Endothelial cell of umbilical vein (primary cell): Measurements from ENCODE around the gene CMTM8. TPM values are rescaled to one million over a fixed set of nuclear protein-coding genes. Genes with fewer than 3 reads are reported as not detected.

Source experiments
- Bru-seq: library from RNA; stranded (reverse); fragments of 400-500 nt; gene quantifications from one replicate; lab custom pipeline; 2021; lab: Mats Ljungman, UMichigan
- BruChase-seq, 2 experiments: library from RNA; stranded (reverse); fragments of 400-500 nt; gene quantifications; one replicate each; lab custom pipeline; 2021; lab: Mats Ljungman, UMichigan
- BruUV-seq: library from RNA; stranded (reverse); fragments of 400-500 nt; replicated peaks from 2 replicates; lab custom pipeline; 2021; lab: Mats Ljungman, UMichigan
- CTCF ChIA-PET: fragments of 300-600, 350-600 bp; sonication (Branson Sonifier 250); formaldehyde crosslinking; loops from one replicate; lab custom pipeline; 2021; ENCODE audit warnings: antibody characterized with exemption, inconsistent platforms; lab: Charles Lee
- POLR2A ChIA-PET: fragments of 300-600, 350-600 bp; sonication (Branson Sonifier 250); formaldehyde crosslinking; loops from one replicate; lab custom pipeline; 2021; ENCODE audit warnings: antibody characterized with exemption, inconsistent platforms; lab: Charles Lee
- DNase-seq: peaks from one replicate; pipeline ENCODE4 v3.0.0-alpha.2; 2011; ENCODE audit warnings: low read depth, low spot score
- FAIRE-seq: peaks from 2 replicates; lab custom pipeline; 2011; peaks lifted over from hg19 to GRCh38; lab: Jason Lieb, UNC
- H2AFZ ChIP-seq: 2 replicates; pipeline ENCODE4 v1.6.0; 2012; ENCODE audit warnings: low read depth, low read length, control low read depth, inconsistent platforms
- H3K27ac ChIP-seq: 2 replicates; pipeline ENCODE4 v1.5.1; 2011; ENCODE audit warnings: low read depth, mild to moderate bottlenecking, control low read depth, low read length, moderate library complexity; ENCODE audit not compliant: insufficient read depth
- H3K27me3 ChIP-seq, 2 experiments: 2 replicates each; pipeline versions ENCODE4 v1.6.0 to v1.6.1; 2011; ENCODE audit warnings: low read length in 2 of 2, mixed read lengths in 1 of 2; ENCODE audit not compliant: control insufficient read depth in 2 of 2, insufficient read depth in 2 of 2
- H3K36me3 ChIP-seq, 2 experiments: 2 replicates in 1 of 2; 3 replicates in 1 of 2; pipeline ENCODE4 v1.5.1; 2011; ENCODE audit warnings: low read length in 2 of 2, mild to moderate bottlenecking in 1 of 2, moderate library complexity in 1 of 2; ENCODE audit not compliant: control insufficient read depth in 2 of 2, insufficient read depth in 2 of 2; ENCODE audit errors: extremely low read depth in 1 of 2
- H3K4me1 ChIP-seq: 3 replicates; pipeline ENCODE4 v1.5.1; 2011; ENCODE audit warnings: mild to moderate bottlenecking, low read length; ENCODE audit not compliant: control insufficient read depth, insufficient read depth; ENCODE audit errors: extremely low read depth
- H3K4me2 ChIP-seq: 2 replicates; pipeline ENCODE4 v1.6.1; 2011; ENCODE audit warnings: low read length, control low read depth, mixed read lengths; ENCODE audit not compliant: insufficient read depth
- H3K4me3 ChIP-seq, 3 experiments: fragments of 200-600 bp in 1 of 3; sonication (generic), shearing (Covaris generic) in 1 of 3; replicated peaks in 1 of 3; 2 replicates each; pipeline ENCODE4 v1.5.1; 2011 to 2016; ENCODE audit warnings: control low read depth in 3 of 3, low read length in 3 of 3, mild to moderate bottlenecking in 2 of 3, inconsistent platforms in 1 of 3, low read depth in 1 of 3, moderate library complexity in 1 of 3; ENCODE audit not compliant: insufficient read depth in 1 of 3
- H3K79me2 ChIP-seq: 2 replicates; pipeline ENCODE4 v1.6.0; 2012; ENCODE audit warnings: low read length, inconsistent platforms; ENCODE audit not compliant: control insufficient read depth, insufficient read depth
- H3K9ac ChIP-seq: replicated peaks from 2 replicates; pipeline ENCODE3; 2011; ENCODE audit warnings: low read length, control low read depth; ENCODE audit not compliant: insufficient read depth; ENCODE audit errors: extremely low read depth
- H3K9me1 ChIP-seq: replicated peaks from 3 replicates; pipeline ENCODE4 v1.6.0; 2011; ENCODE audit warnings: mild to moderate bottlenecking, low read length; ENCODE audit not compliant: control insufficient read depth, insufficient read depth; ENCODE audit errors: extremely low read depth
- H3K9me3 ChIP-seq: replicated peaks from 2 replicates; pipeline ENCODE4 v1.5.1; 2012; ENCODE audit warnings: low read length, inconsistent platforms; ENCODE audit not compliant: control insufficient read depth, insufficient read depth
- H4K20me1 ChIP-seq: replicated peaks from 2 replicates; pipeline ENCODE3; 2011; ENCODE audit warnings: mild to moderate bottlenecking, low read length; ENCODE audit not compliant: control insufficient read depth, insufficient read depth; ENCODE audit errors: extremely low read depth
- EZH2 ChIP-seq: IDR thresholded peaks from 2 replicates; pipeline ENCODE4 v1.6.1; 2012; ENCODE audit warnings: borderline replicate concordance, low read depth, mild to moderate bottlenecking, moderate library complexity, low read length, inconsistent platforms; ENCODE audit not compliant: severe bottlenecking
- FOS ChIP-seq: IDR thresholded peaks from 2 replicates; pipeline ENCODE4 v1.6.1; 2011; ENCODE audit warnings: mild to moderate bottlenecking, low read length, moderate library complexity, borderline replicate concordance; ENCODE audit not compliant: insufficient read depth
- GATA2 ChIP-seq: IDR thresholded peaks from 2 replicates; pipeline ENCODE4 v1.7.0; 2011; ENCODE audit warnings: low read depth, mild to moderate bottlenecking, moderate library complexity, mixed read lengths, low read length; ENCODE audit not compliant: insufficient read length, insufficient read depth
- JUN ChIP-seq: IDR thresholded peaks from 2 replicates; pipeline ENCODE4 v1.6.1; 2011; ENCODE audit warnings: borderline replicate concordance, low read depth; ENCODE audit not compliant: insufficient read length, insufficient read depth
- POLR2A ChIP-seq: IDR thresholded peaks from 2 replicates; pipeline ENCODE4 v1.6.1; 2012; ENCODE audit warnings: low read depth, mild to moderate bottlenecking, control low read depth, low read length
- POLR2AphosphoS5 ChIP-seq: IDR thresholded peaks from 2 replicates; pipeline ENCODE4 v1.6.1; 2012; ENCODE audit warnings: low read depth, mild to moderate bottlenecking, control low read depth, low read length, moderate library complexity; ENCODE audit not compliant: insufficient read depth
- dilution Hi-C: fragments of 300-500 bp; cut with MboI; formaldehyde crosslinking; loops from one replicate; pipeline ENCODE4 v1.15.0; 2019; ENCODE audit warnings: low sequenced_read_pairs; ENCODE audit not compliant: extremely low pct_ligation_motif_present
- intact Hi-C: fragments of 100-400 bp; cut with micrococcal nuclease; formaldehyde crosslinking; loops from one replicate; pipeline ENCODE4 v1.10.0; 2022
- long read RNA-seq: library from polyadenylated mRNA; stranded (forward); transcript quantifications from one replicate; pipeline ENCODE4 v2.0.0, GENCODE V29; 2021
- polyA minus RNA-seq, 3 experiments: library from RNA; depleted of rRNA, polyadenylated mRNA; stranded (reverse); fragments of >200 nt; gene quantifications; 1 replicate in 1 of 3; 2 replicates in 2 of 3; pipeline ENCODE4 v1.2.3, GENCODE V29; 2011
- polyA plus RNA-seq, 4 experiments: library from polyadenylated mRNA; depleted of rRNA in 3 of 4; stranded (reverse) in 3 of 4; unstranded in 1 of 4; fragments of >200 nt; gene quantifications; 2 replicates each; pipeline versions ENCODE4 v1.2.1 to v1.2.3, GENCODE V29; 2011 to 2012; ENCODE audit warnings: missing spikeins in 1 of 4
- total RNA-seq: library from RNA; stranded (reverse); gene quantifications from 2 replicates; pipeline ENCODE4 v1.2.3, GENCODE V29; 2021
- TF ChIP-seq, protein P1 (sequence below), 2 donors: IDR thresholded peaks; 1 replicate in 1 of 2; 2 replicates in 1 of 2; pipeline ENCODE4 v1.5.1; 2011; ENCODE audit warnings: low read length in 2 of 2, mild to moderate bottlenecking in 2 of 2, moderate library complexity in 2 of 2, control low read depth in 1 of 2, inconsistent platforms in 1 of 2, low read depth in 1 of 2; ENCODE audit not compliant: insufficient read depth in 1 of 2; ENCODE audit errors: extremely low read depth in 1 of 2

The CMTM8 gene, protein sequence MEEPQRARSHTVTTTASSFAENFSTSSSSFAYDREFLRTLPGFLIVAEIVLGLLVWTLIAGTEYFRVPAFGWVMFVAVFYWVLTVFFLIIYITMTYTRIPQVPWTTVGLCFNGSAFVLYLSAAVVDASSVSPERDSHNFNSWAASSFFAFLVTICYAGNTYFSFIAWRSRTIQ
- 7.3 and 8.1 TPM in 2 replicates for total RNA-seq
- 11.8 and 11.9 TPM in 2 replicates for polyA plus RNA-seq
- polyA plus RNA-seq (2011; cell fraction: cytosol; rRNA removed): 5.4 and 5.8 TPM in 2 replicates
- 4.3 and 4.5 TPM in 2 replicates for polyA plus RNA-seq (2011; cell fraction: nucleus; rRNA removed)
- 4.5 and 5.3 TPM in 2 replicates for polyA plus RNA-seq (2012)
- 4.0 and 4.8 TPM in 2 replicates for polyA minus RNA-seq
- polyA minus RNA-seq (2011; cell fraction: cytosol; rRNA and poly(A)+ RNA removed): not detected
- polyA minus RNA-seq (2011; cell fraction: nucleus; rRNA and poly(A)+ RNA removed): 2.4 and 2.5 TPM in 2 replicates
- Bru-seq, nascent RNA: percentile 63 among the genes with signal in this experiment
- percentile 67 among the genes with signal in this experiment for BruChase-seq, experiment 1, labeled RNA remaining after a 6-hour chase
- percentile 78 among the genes with signal in this experiment for BruChase-seq, experiment 2, labeled RNA remaining after a 2-hour chase
- long read RNA-seq, transcript CMTM8-201 (4 exons, 1,174 nt): major isoform, 14 of 23 reads
- long read RNA-seq, partial matches to known transcripts: 1 of 23 reads
- long read RNA-seq, other reads (novel, unspliced or antisense): 8 of 23 reads

GRCh38 chr3:32238453-32239306 lies at the start of gene CMTM8:
CMTM8 (plus strand) TSS chr3:32238680; CDS start chr3:32238973, 293 bp downstream.
- Histone ChIP-seq H3K36me3 (no peaks in the 10 kb centered on the region), H3K4me1 (peaks cover 15% of the 10 kb centered on the region), H3K4me3 (peak within 1 kb of the TSS; percentile 67 to 78 (median 70)), H3K27me3 (no peaks in the 10 kb centered on the region), H3K9me3 (no peaks in the 10 kb centered on the region), H3K4me2 (peak within 1 kb of the TSS; percentile 74), H3K9me1 (no peaks in the 10 kb centered on the region), H2AFZ (peak within 1 kb of the TSS; percentile 87), H4K20me1 (no peaks in the 10 kb centered on the region), H3K9ac (peak within 1 kb of the TSS; percentile 33), H3K27ac (no peak within 1 kb of the TSS), H3K79me2 (no peaks in the 10 kb centered on the region)
- ChIA-PET POLR2A (interaction anchor here (0.6 kb wide), 1 partner anchor 10 kb away, joined by 12 read pairs; no protein-coding TSS in a partner anchor), CTCF (interaction anchor here (0.9 to 2.4 kb wide), 15 partner anchors 10 to 423 kb away, joined by 3 to 27 read pairs (median 5); no protein-coding TSS in a partner anchor)
- FAIRE-seq (peak; percentile 24), DNase-seq (peak; percentile 51)
- dilution Hi-C loops: no loop called here
- no TSS peak for BruUV-seq
- intact Hi-C loops: loop anchor here (1.0 to 5.0 kb wide), 4 partner anchors 11 to 332 kb away; partner anchors contain the start of gene DYNC1LI1
- no peak for TF ChIP-seq EZH2
- TF ChIP-seq JUN: no peak
- TF ChIP-seq POLR2AphosphoS5: peak; percentile 25
- no peak for TF ChIP-seq GATA2
- TF ChIP-seq, protein P1, sequence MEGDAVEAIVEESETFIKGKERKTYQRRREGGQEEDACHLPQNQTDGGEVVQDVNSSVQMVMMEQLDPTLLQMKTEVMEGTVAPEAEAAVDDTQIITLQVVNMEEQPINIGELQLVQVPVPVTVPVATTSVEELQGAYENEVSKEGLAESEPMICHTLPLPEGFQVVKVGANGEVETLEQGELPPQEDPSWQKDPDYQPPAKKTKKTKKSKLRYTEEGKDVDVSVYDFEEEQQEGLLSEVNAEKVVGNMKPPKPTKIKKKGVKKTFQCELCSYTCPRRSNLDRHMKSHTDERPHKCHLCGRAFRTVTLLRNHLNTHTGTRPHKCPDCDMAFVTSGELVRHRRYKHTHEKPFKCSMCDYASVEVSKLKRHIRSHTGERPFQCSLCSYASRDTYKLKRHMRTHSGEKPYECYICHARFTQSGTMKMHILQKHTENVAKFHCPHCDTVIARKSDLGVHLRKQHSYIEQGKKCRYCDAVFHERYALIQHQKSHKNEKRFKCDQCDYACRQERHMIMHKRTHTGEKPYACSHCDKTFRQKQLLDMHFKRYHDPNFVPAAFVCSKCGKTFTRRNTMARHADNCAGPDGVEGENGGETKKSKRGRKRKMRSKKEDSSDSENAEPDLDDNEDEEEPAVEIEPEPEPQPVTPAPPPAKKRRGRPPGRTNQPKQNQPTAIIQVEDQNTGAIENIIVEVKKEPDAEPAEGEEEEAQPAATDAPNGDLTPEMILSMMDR (IDR thresholded peaks at IDR 0.05; ENCODE audit: extremely low read depth in 1 of 2, insufficient read depth in 1 of 2, low read depth in 1 of 2, low read length in 2 of 2): no peak
- TF ChIP-seq POLR2A: no peak
- no peak for TF ChIP-seq FOS
